HCT116 (cell line): ENCODE measurements around the gene ZNF462. TPM values are rescaled to one million over a fixed set of nuclear protein-coding genes. Genes with fewer than 3 reads are reported as not detected.

ENCODE experiments used
- ATAC-seq: fragments of 200-7000 bp; cut with Tn5 transposase; 2 replicates; pipeline ENCODE4 v1.9.1; 2020; ENCODE audit warnings: mild to moderate bottlenecking, moderate library complexity
- BruUV-seq: library from RNA; stranded (reverse); fragments of 400-500 nt; replicated peaks from 2 replicates; lab custom pipeline; 2021; lab: Mats Ljungman, UMichigan
- CTCF ChIA-PET: fragments of 300-600 bp; sonication (Branson Sonifier 250); formaldehyde crosslinking; loops from one replicate; lab custom pipeline; 2021; ENCODE audit warnings: antibody characterized with exemption; lab: Charles Lee
- POLR2A ChIA-PET: fragments of 300-600, 350-600 bp; sonication (Branson Sonifier 250); formaldehyde crosslinking; loops from one replicate; lab custom pipeline; 2021; ENCODE audit warnings: antibody characterized with exemption; lab: Charles Lee
- RAD21 ChIA-PET, 2 experiments: fragments of 300-600 bp; sonication (Branson Sonifier 250); formaldehyde crosslinking; loops; one replicate each; lab custom pipeline; 2023; ENCODE audit warnings: low total read pairs in 2 of 2; ENCODE audit not compliant: uncharacterized antibody in 2 of 2, unreplicated experiment in 2 of 2, low non-redundant PET in 1 of 2; lab: Charles Lee
- DNase-seq: peaks from one replicate; pipeline ENCODE4 v3.0.0-alpha.2; 2010; ENCODE audit warnings: low read depth, low spot score
- H2AFZ ChIP-seq: fragments of 200-600 bp; shearing (Covaris generic), sonication (generic); 2 replicates; pipeline ENCODE4 v1.6.1; 2017; ENCODE audit warnings: low read depth, mixed run types, mixed read lengths, antibody characterized with exemption, low read length; ENCODE audit not compliant: poor library complexity, severe bottlenecking
- H3K27ac ChIP-seq: 2 replicates; pipeline ENCODE4 v1.5.1; 2012; ENCODE audit warnings: low read depth, low read length
- H3K27me3 ChIP-seq: fragments of 200-600 bp; sonication (generic); 2 replicates; pipeline ENCODE4 v1.6.1; 2016; ENCODE audit warnings: mixed run types, low read length, mixed read lengths; ENCODE audit not compliant: insufficient read depth
- H3K36me3 ChIP-seq, 2 experiments: fragments of 200-500 bp in 1 of 2; fragments of 200-600 bp in 1 of 2; sonication (Bioruptor generic) in 1 of 2; sonication (generic) in 1 of 2; 2 replicates each; pipeline versions ENCODE4 v1.5.1 to v1.6.1; 2014 to 2016; ENCODE audit warnings: low read length in 2 of 2, inconsistent platforms in 1 of 2, mixed read lengths in 1 of 2, mixed run types in 1 of 2; ENCODE audit not compliant: insufficient read depth in 2 of 2, control insufficient read depth in 1 of 2
- H3K4me1 ChIP-seq, 2 experiments: fragments of 200-600 bp in 1 of 2; sonication (generic) in 1 of 2; 2 replicates each; pipeline versions ENCODE4 v1.5.1 to v1.6.1; 2012 to 2017; ENCODE audit warnings: low read length in 2 of 2, inconsistent platforms in 1 of 2, mild to moderate bottlenecking in 1 of 2, mixed read lengths in 1 of 2, mixed run types in 1 of 2, moderate library complexity in 1 of 2; ENCODE audit not compliant: insufficient read depth in 2 of 2, control insufficient read depth in 1 of 2
- H3K4me2 ChIP-seq: fragments of 200-600 bp; sonication (generic); 2 replicates; pipeline ENCODE4 v1.6.1; 2017; ENCODE audit warnings: mixed run types, low read length, mixed read lengths
- H3K4me3 ChIP-seq, 2 experiments: fragments of 200-600 bp in 1 of 2; sonication (generic) in 1 of 2; replicated peaks in 1 of 2; 2 replicates each; pipeline ENCODE4 v1.5.1; 2011 to 2016; ENCODE audit warnings: low read length in 2 of 2, control low read depth in 1 of 2, low read depth in 1 of 2, mild to moderate bottlenecking in 1 of 2, mixed read lengths in 1 of 2, mixed run types in 1 of 2
- H3K79me2 ChIP-seq: fragments of 200-600 bp; sonication (generic); 2 replicates; pipeline ENCODE4 v1.6.1; 2017; ENCODE audit warnings: mild to moderate bottlenecking, mixed run types, low read length, moderate library complexity, mixed read lengths; ENCODE audit not compliant: insufficient read depth
- H3K9ac ChIP-seq: fragments of 200-600 bp; sonication (generic); 2 replicates; pipeline ENCODE4 v1.6.1; 2016; ENCODE audit warnings: low read length, mixed read lengths
- H3K9me2 ChIP-seq: fragments of 200-600 bp; sonication (generic), shearing (Covaris generic); 2 replicates; pipeline ENCODE4 v1.6.1; 2017; ENCODE audit warnings: mixed run types, mild to moderate bottlenecking, moderate library complexity; ENCODE audit not compliant: insufficient read depth
- H3K9me3 ChIP-seq, 2 experiments: fragments of 200-500 bp in 1 of 2; fragments of 200-600 bp in 1 of 2; sonication (Bioruptor generic) in 1 of 2; sonication (generic) in 1 of 2; 2 replicates each; pipeline ENCODE4 v1.6.1; 2014 to 2017; ENCODE audit warnings: low read length in 2 of 2, mixed read lengths in 2 of 2, inconsistent platforms in 1 of 2, low read depth in 1 of 2, mild to moderate bottlenecking in 1 of 2, mixed run types in 1 of 2, moderate library complexity in 1 of 2; ENCODE audit not compliant: control insufficient read depth in 1 of 2, insufficient read depth in 1 of 2
- H4K20me1 ChIP-seq: fragments of 200-600 bp; sonication (generic), shearing (Covaris generic); 2 replicates; pipeline ENCODE4 v1.6.1; 2017; ENCODE audit warnings: mixed run types, mild to moderate bottlenecking, moderate library complexity; ENCODE audit not compliant: insufficient read depth
- ATF3 ChIP-seq: IDR thresholded peaks from 2 replicates; pipeline ENCODE4 v1.6.1; 2012
- CBX3 ChIP-seq: IDR thresholded peaks from 2 replicates; pipeline ENCODE4 v1.6.1; 2012; ENCODE audit warnings: low read depth
- CEBPB ChIP-seq: IDR thresholded peaks from 2 replicates; pipeline ENCODE4 v1.6.1; 2012; ENCODE audit warnings: low read depth
- CTCF ChIP-seq, 3 experiments: fragments of 200-600 bp in 1 of 3; sonication (generic) in 1 of 3; IDR thresholded peaks in 2 of 3; conservative IDR thresholded peaks in 1 of 3; 2 replicates each; pipeline ENCODE4 v1.5.1; 2012 to 2017; ENCODE audit warnings: low read depth in 2 of 3, low read length in 2 of 3, antibody characterized with exemption in 1 of 3, borderline replicate concordance in 1 of 3, control low read depth in 1 of 3, mild to moderate bottlenecking in 1 of 3, mixed read lengths in 1 of 3, mixed run types in 1 of 3, moderate library complexity in 1 of 3; ENCODE audit not compliant: insufficient read depth in 1 of 3
- EGR1 ChIP-seq: IDR thresholded peaks from 2 replicates; pipeline ENCODE4 v1.6.1; 2012; ENCODE audit warnings: low read depth
- EZH2 ChIP-seq: fragments of 200-600 bp; sonication (generic); IDR thresholded peaks from 2 replicates; pipeline ENCODE4 v1.6.1; 2017; ENCODE audit warnings: antibody characterized with exemption, mixed run types
- EZH2phosphoT487 ChIP-seq: fragments of 200-600 bp; IDR thresholded peaks from 2 replicates; pipeline ENCODE4 v1.6.1; 2018; ENCODE audit warnings: antibody characterized with exemption, borderline replicate concordance
- FOSL1 ChIP-seq: IDR thresholded peaks from 2 replicates; pipeline ENCODE4 v1.6.1; 2012; ENCODE audit warnings: low read depth
- JUND ChIP-seq: IDR thresholded peaks from 2 replicates; pipeline ENCODE4 v1.6.1; 2012
- POLR2A ChIP-seq: IDR thresholded peaks from 2 replicates; pipeline ENCODE4 v1.7.0; 2011; ENCODE audit warnings: borderline replicate concordance; ENCODE audit not compliant: insufficient read depth, insufficient read length; ENCODE audit errors: extremely low read depth
- POLR2AphosphoS5 ChIP-seq: IDR thresholded peaks from 2 replicates; pipeline ENCODE4 v1.6.1; 2011; ENCODE audit warnings: mild to moderate bottlenecking, low read depth, low read length, moderate library complexity
- RAD21 ChIP-seq: IDR thresholded peaks from 2 replicates; pipeline ENCODE4 v1.6.1; 2012; ENCODE audit warnings: low read depth, mild to moderate bottlenecking
- SIN3A ChIP-seq: IDR thresholded peaks from 2 replicates; pipeline ENCODE4 v1.6.1; 2012; ENCODE audit warnings: low read depth
- SP1 ChIP-seq: IDR thresholded peaks from 2 replicates; pipeline ENCODE4 v1.6.1; 2012; ENCODE audit warnings: low read depth
- SRF ChIP-seq: IDR thresholded peaks from 2 replicates; pipeline ENCODE4 v1.6.1; 2012; ENCODE audit warnings: low read depth
- TCF7L2 ChIP-seq: IDR thresholded peaks from 2 replicates; pipeline ENCODE4 v1.7.0; 2011; ENCODE audit warnings: borderline replicate concordance, inconsistent platforms; ENCODE audit not compliant: insufficient read depth, insufficient read length; ENCODE audit errors: extremely low read depth
- ZBTB33 ChIP-seq: IDR thresholded peaks from 2 replicates; pipeline ENCODE4 v1.6.1; 2011; ENCODE audit warnings: mild to moderate bottlenecking, low read length, moderate library complexity; ENCODE audit not compliant: insufficient replicate concordance; ENCODE audit errors: extremely low read depth
- ZFX ChIP-seq: fragments of 450-650 bp; IDR thresholded peaks from 2 replicates; pipeline ENCODE4 v1.6.1; 2017
- ZNF274 ChIP-seq: fragments of 200-500 bp; sonication (Bioruptor generic); IDR thresholded peaks from 2 replicates; pipeline ENCODE4 v1.6.1; 2014; ENCODE audit warnings: mild to moderate bottlenecking, low read depth, low read length, inconsistent platforms
- intact Hi-C: fragments of 100-400 bp; cut with micrococcal nuclease; formaldehyde crosslinking; loops from 2 replicates; pipeline ENCODE4 v1.10.0; 2022
- total RNA-seq: library from RNA; stranded (reverse); gene quantifications from one replicate; pipeline ENCODE4 v1.2.1, GENCODE V29; 2021; ENCODE audit not compliant: unreplicated experiment

ZNF462 gene
- total RNA-seq, 1 experiment from 2014 or later, result 18.1 TPM

- intact Hi-C loops, result loop anchor here (10.0 kb wide), 1 partner anchor 222 kb away; no protein-coding TSS in a partner anchor
- H3K4me2 ChIP-seq, result no peak overlapping the region
- ChIA-PET CTCF (no interaction called here), POLR2A (no interaction called here), RAD21 (no interaction called here)
- TF ChIP-seq POLR2AphosphoS5 (no peak), EZH2phosphoT487 (no peak), SP1 (no peak), JUND (no peak), SIN3A (no peak), EZH2 (no peak), ATF3 (no peak), ZBTB33 (no peak)
- peaks cover 7% of the 10 kb centered on the region; the same call in 1 of the 2 replicates for H3K79me2 ChIP-seq
- no peak overlapping the region for H3K9ac ChIP-seq
- no peaks in the 10 kb centered on the region for H3K36me3 ChIP-seq
- H3K9me2 ChIP-seq, result no peaks in the 10 kb centered on the region
- DNase-seq (no peak), ATAC-seq (no peak)
- H3K9me3 ChIP-seq, result no peaks in the 10 kb centered on the region
- H3K27ac ChIP-seq, result no peak overlapping the region
- BruUV-seq, result no TSS peak
- H2AFZ ChIP-seq, result no peak overlapping the region
- H3K4me3 ChIP-seq, result no peak overlapping the region
- no peaks in the 10 kb centered on the region; a peak in 1 of 4 replicates for H3K4me1 ChIP-seq
- H4K20me1 ChIP-seq, result no peaks in the 10 kb centered on the region
- H3K27me3 ChIP-seq, result no peaks in the 10 kb centered on the region
Measured at GRCh38 chr9:106867286-106867685, 4.3 kb downstream of the ZNF462 start.

- DNase-seq, result no peak
- Histone ChIP-seq H3K27ac (no peak overlapping the region), H4K20me1 (no peaks in the 10 kb centered on the region), H3K36me3 (no peaks in the 10 kb centered on the region), H3K9me3 (no peaks in the 10 kb centered on the region), H3K79me2 (peaks cover 8% of the 10 kb centered on the region; the same call in 1 of the 2 replicates), H3K27me3 (no peaks in the 10 kb centered on the region), H3K9ac (no peak overlapping the region), H3K4me1 (no peaks in the 10 kb centered on the region; a peak in 1 of 4 replicates), H2AFZ (no peak overlapping the region), H3K4me2 (no peak overlapping the region), H3K4me3 (no peak overlapping the region), H3K9me2 (no peaks in the 10 kb centered on the region)
- intact Hi-C loops, result loop anchor here (10.0 kb wide), 1 partner anchor 223 kb away; no protein-coding TSS in a partner anchor
- ChIA-PET POLR2A (no interaction called here), RAD21 (no interaction called here), CTCF (no interaction called here)
- ATAC-seq, result no peak
- BruUV-seq, result no TSS peak
- TF ChIP-seq CEBPB (no peak), SRF (no peak), POLR2A (no peak), CBX3 (no peak), ZFX (no peak), JUND (no peak), CTCF (IDR thresholded peaks at IDR 0.05 in 2 of 3, conservative IDR thresholded peaks at IDR 0.05 in 1 of 3; ENCODE audit: borderline replicate concordance in 1 of 3, insufficient read depth in 1 of 3, low read depth in 2 of 3, low read length in 2 of 3) (no peak), EGR1 (no peak), ZNF274 (no peak), RAD21 (no peak), TCF7L2 (no peak), SP1 (no peak), ATF3 (no peak), FOSL1 (no peak)
Measured at GRCh38 chr9:106868087-106868486, 5.1 kb downstream of the ZNF462 start.
